RWPE2 (cell line): ENCODE data around the gene NAV3.

ENCODE experiments used
- ATAC-seq: fragments of 200-7000 bp; cut with Tn5 transposase; 3 replicates; pipeline ENCODE4 v1.9.1; 2021; ENCODE audit warnings: low read depth
- DNase-seq: peaks from one replicate; pipeline ENCODE4 v3.0.0-alpha.2; 2020; ENCODE audit warnings: low spot score
- H3K27ac ChIP-seq: fragments of 450-650 bp; 2 replicates; pipeline ENCODE4 v1.5.1; 2017; ENCODE audit warnings: mild to moderate bottlenecking; ENCODE audit not compliant: poor library complexity, severe bottlenecking
- H3K27me3 ChIP-seq: fragments of 250-450 bp; sonication (Bioruptor Pico); 2 replicates; pipeline ENCODE4 v1.5.1; 2021; ENCODE audit warnings: mild to moderate bottlenecking, moderate library complexity; ENCODE audit not compliant: insufficient read depth, poor library complexity, severe bottlenecking
- H3K36me3 ChIP-seq: fragments of 250-450 bp; sonication (Bioruptor Pico); 2 replicates; pipeline ENCODE4 v1.5.1; 2020; ENCODE audit warnings: low read depth, mild to moderate bottlenecking, moderate library complexity
- H3K4me1 ChIP-seq: fragments of 250-450 bp; sonication (Bioruptor Pico); 2 replicates; pipeline ENCODE4 v1.5.1; 2021; ENCODE audit warnings: mild to moderate bottlenecking, moderate library complexity; ENCODE audit not compliant: insufficient read depth, poor library complexity, severe bottlenecking
- H3K4me3 ChIP-seq: fragments of 250-450 bp; sonication (Bioruptor Pico); 2 replicates; pipeline ENCODE4 v1.5.1; 2021; ENCODE audit warnings: mild to moderate bottlenecking, moderate library complexity; ENCODE audit not compliant: severe bottlenecking
- H3K9me3 ChIP-seq: fragments of 250-450 bp; sonication (Bioruptor Pico); 2 replicates; pipeline ENCODE4 v1.5.1; 2021; ENCODE audit warnings: mild to moderate bottlenecking, moderate library complexity; ENCODE audit not compliant: severe bottlenecking
- TF ChIP-seq, protein P1 (sequence below): fragments of 450-650 bp; IDR thresholded peaks from one replicate; pipeline ENCODE4 v1.5.1; 2017; ENCODE audit warnings: mild to moderate bottlenecking, moderate library complexity; ENCODE audit not compliant: poor library complexity, severe bottlenecking

NAV3 gene

DNA sequence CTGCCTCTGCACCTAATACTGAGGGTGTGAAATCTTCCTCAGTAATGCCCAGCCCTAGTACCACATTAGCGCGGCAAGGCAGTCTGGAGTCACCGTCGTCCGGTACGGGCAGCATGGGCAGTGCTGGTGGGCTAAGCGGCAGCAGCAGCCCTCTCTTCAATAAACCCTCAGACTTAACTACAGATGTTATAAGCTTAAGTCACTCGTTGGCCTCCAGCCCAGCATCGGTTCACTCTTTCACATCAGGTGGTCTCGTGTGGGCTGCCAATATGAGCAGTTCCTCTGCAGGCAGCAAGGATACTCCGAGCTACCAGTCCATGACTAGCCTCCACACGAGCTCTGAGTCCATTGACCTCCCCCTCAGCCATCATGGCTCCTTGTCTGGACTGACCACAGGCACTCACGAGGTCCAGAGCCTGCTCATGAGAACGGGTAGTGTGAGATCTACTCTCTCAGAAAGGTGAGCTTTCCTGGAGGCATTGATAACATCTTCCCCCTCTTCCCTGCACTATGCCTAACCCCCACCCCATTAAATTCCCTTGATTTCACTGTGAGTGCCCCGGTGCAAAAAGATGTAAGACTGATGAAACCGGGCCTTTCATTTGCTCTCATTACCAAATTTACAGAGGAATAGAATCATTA, 291.4 kb downstream of the NAV3 start:
- DNase-seq = no peak
- H3K4me1 ChIP-seq = no peaks in the 10 kb centered on the region
- no peak for ATAC-seq
- no peaks in the 10 kb centered on the region for H3K27me3 ChIP-seq
- H3K36me3 ChIP-seq = no peaks in the 10 kb centered on the region
- no peak overlapping the region for H3K27ac ChIP-seq
- H3K9me3 ChIP-seq = no peaks in the 10 kb centered on the region
- H3K4me3 ChIP-seq = no peak overlapping the region
- TF ChIP-seq, protein P1, sequence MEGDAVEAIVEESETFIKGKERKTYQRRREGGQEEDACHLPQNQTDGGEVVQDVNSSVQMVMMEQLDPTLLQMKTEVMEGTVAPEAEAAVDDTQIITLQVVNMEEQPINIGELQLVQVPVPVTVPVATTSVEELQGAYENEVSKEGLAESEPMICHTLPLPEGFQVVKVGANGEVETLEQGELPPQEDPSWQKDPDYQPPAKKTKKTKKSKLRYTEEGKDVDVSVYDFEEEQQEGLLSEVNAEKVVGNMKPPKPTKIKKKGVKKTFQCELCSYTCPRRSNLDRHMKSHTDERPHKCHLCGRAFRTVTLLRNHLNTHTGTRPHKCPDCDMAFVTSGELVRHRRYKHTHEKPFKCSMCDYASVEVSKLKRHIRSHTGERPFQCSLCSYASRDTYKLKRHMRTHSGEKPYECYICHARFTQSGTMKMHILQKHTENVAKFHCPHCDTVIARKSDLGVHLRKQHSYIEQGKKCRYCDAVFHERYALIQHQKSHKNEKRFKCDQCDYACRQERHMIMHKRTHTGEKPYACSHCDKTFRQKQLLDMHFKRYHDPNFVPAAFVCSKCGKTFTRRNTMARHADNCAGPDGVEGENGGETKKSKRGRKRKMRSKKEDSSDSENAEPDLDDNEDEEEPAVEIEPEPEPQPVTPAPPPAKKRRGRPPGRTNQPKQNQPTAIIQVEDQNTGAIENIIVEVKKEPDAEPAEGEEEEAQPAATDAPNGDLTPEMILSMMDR = no peak

DNA sequence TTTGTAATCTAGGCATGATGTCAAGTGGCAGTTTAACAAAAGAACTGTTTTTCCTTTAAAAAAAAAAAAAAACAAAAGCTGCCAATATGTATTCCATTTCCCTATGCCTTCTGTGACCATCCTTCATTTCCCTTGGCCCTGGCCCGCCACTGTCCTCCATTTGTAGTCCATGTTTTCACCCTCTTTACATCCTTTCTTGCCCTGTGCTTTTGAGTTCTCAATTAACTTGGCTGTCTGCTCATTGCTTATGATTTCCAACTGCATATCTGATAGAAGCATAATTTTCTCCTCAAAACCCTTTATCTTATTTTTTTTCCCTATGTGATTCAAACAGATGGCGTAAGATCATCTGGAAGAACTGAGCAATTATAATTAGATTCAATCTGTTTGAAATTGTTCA, 297.5 kb downstream of the NAV3 start:
- ATAC-seq (no peak), DNase-seq (no peak)
- Histone ChIP-seq H3K27me3 (no peaks in the 10 kb centered on the region), H3K9me3 (no peaks in the 10 kb centered on the region), H3K4me1 (no peaks in the 10 kb centered on the region), H3K4me3 (no peak overlapping the region), H3K36me3 (no peaks in the 10 kb centered on the region), H3K27ac (no peak overlapping the region)
- TF ChIP-seq, protein P1 = no peak

DNA sequence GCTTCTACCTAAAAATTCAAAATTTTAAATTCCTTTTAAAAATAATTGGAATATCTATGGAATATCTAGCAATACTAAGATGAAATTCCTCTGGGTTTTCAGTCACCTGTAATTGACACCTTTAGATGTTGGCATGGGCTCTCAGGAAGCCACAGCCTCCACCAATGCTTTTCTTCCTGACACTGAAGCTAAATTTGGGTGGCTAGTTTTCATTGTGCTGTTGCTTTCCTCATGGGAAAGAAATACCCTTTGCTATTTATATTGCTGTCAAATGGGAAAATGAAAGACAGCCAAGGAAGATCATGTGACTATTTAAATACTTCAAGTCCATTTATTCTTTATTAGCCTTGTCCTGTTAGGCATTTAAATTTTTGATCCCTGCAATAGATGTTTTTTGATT, 313.0 kb downstream of the NAV3 start:
- no peak for ATAC-seq
- no peaks in the 10 kb centered on the region for H3K9me3 ChIP-seq
- no peaks in the 10 kb centered on the region for H3K4me1 ChIP-seq
- no peak for DNase-seq
- no peaks in the 10 kb centered on the region for H3K36me3 ChIP-seq
- H3K27me3 ChIP-seq = no peaks in the 10 kb centered on the region
- H3K27ac ChIP-seq = no peak overlapping the region
- no peak overlapping the region for H3K4me3 ChIP-seq
- TF ChIP-seq, protein P1 = no peak

DNA sequence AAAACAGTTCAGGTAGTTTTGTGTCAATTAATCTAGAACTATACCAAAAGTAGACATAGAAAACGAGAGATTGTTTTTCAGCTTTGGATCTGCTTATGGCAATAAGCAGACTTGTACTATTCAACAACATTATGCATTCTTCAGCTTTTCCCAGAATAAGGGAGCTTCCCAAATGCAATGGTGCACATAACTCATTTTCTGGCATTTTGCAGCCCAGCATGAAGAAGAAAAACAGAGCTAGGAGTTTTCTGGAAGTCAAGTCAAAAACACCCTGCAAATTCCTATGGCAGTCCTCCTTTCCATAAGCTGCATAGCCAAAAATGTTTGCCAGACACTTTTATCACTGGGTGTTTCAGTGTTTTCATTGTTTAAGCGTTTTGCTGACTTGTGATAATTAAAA, 314.7 kb downstream of the NAV3 start:
- no peak overlapping the region for H3K27ac ChIP-seq
- no peaks in the 10 kb centered on the region for H3K9me3 ChIP-seq
- H3K36me3 ChIP-seq = no peaks in the 10 kb centered on the region
- no peak overlapping the region for H3K4me3 ChIP-seq
- ATAC-seq = no peak
- H3K27me3 ChIP-seq = no peaks in the 10 kb centered on the region
- no peaks in the 10 kb centered on the region for H3K4me1 ChIP-seq
- DNase-seq = no peak
- TF ChIP-seq, protein P1 = no peak

DNA sequence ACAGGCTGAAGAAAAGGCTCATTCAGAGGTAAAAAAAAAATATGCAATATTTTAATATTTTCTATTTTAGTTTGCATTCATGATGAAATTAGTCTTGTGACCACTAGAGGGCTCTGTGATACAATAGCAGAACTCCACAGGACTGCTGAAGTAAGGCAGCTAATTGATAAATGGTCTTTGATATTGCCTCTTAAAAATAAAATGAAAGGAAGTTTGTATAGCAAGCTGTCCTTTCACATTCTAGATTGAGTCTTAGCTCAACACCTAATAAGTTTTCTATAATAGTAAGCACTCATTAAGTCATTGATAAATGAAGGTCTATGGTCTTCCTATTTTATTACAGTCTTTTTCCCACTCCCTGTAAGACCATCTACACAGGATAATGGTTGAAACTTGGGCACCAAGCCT, 315.7 kb downstream of the NAV3 start:
- H3K4me3 ChIP-seq = no peak overlapping the region
- H3K36me3 ChIP-seq = no peaks in the 10 kb centered on the region
- TF ChIP-seq, protein P1 = peak; percentile 92
- H3K27ac ChIP-seq = no peak overlapping the region
- no peak for ATAC-seq
- no peak for DNase-seq
- no peaks in the 10 kb centered on the region for H3K27me3 ChIP-seq
- H3K4me1 ChIP-seq = no peaks in the 10 kb centered on the region
- H3K9me3 ChIP-seq = no peaks in the 10 kb centered on the region
